HUES6 (cell line): Measurements from ENCODE around the gene CACNG4.

Source experiments
- H3K27ac ChIP-seq: 2 replicates; pipeline ENCODE4 v1.7.0; 2013; ENCODE audit warnings: low read depth, mild to moderate bottlenecking, low read length, inconsistent platforms
- H3K27me3 ChIP-seq: 2 replicates; pipeline ENCODE4 v1.6.1; 2013; ENCODE audit warnings: low read length; ENCODE audit not compliant: control insufficient read depth, insufficient read depth
- H3K36me3 ChIP-seq: 2 replicates; pipeline ENCODE4 v1.6.1; 2013; ENCODE audit warnings: low read length; ENCODE audit not compliant: control insufficient read depth, insufficient read depth
- H3K4me1 ChIP-seq: 2 replicates; pipeline ENCODE4 v1.6.1; 2013; ENCODE audit warnings: low read length; ENCODE audit not compliant: control insufficient read depth, insufficient read depth
- H3K4me3 ChIP-seq: 2 replicates; pipeline ENCODE4 v1.5.1; 2013; ENCODE audit warnings: low read depth, low read length
- H3K9ac ChIP-seq: one replicate; pipeline ENCODE4 v1.6.1; 2013; ENCODE audit warnings: mild to moderate bottlenecking, low read length
- H3K9me3 ChIP-seq: 2 replicates; pipeline ENCODE4 v1.6.1; 2013; ENCODE audit warnings: low read depth, low read length; ENCODE audit not compliant: control insufficient read depth, insufficient read depth

The CACNG4 gene

DNA sequence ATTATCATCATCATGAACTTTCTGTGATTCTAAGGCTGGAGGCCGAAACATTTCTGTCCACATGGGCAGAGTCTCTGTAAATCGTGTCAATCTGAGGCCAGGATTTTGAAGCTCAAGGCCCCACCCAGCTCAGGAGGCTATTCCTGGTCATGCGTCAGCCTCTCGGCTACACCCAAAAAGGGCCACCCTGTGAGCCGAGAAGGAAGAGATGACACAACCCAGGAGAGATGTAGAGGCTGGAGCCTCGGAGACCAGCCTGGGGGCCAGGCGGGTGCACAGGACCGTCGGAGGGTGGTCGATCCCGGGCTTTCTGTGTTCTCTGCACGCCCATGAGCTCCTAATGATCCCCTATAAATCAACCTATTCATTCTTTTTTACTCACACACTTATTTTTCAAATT lies 78.8 kb downstream of the CACNG4 start:
- Histone ChIP-seq H3K27ac (no peak overlapping the region), H3K9me3 (peaks cover 9% of the 10 kb centered on the region; the same call in 1 of the 2 replicates), H3K4me3 (no peak overlapping the region), H3K9ac (no peak overlapping the region), H3K36me3 (no peaks in the 10 kb centered on the region), H3K27me3 (no peaks in the 10 kb centered on the region), H3K4me1 (no peaks in the 10 kb centered on the region)

- H3K36me3 ChIP-seq = no peaks in the 10 kb centered on the region
- peaks cover 17% of the 10 kb centered on the region for H3K9me3 ChIP-seq
- H3K9ac ChIP-seq = no peak within 1 kb of the TSS
- H3K4me3 ChIP-seq = no peak within 1 kb of the TSS
- H3K4me1 ChIP-seq = no peaks in the 10 kb centered on the region
- H3K27ac ChIP-seq = no peak within 1 kb of the TSS
- no peaks in the 10 kb centered on the region for H3K27me3 ChIP-seq
Observed at GRCh38 chr17:67044016-67044772, 79.7 kb downstream of the CACNG4 start, which contains the start of gene CACNG1. Gene CACNG1, plus strand, starts transcription at chr17:67044554. Its CDS starts 107 bp downstream, at chr17:67044661.

GRCh38 chr17:67044940-67045339 lies 80.4 kb downstream of the CACNG4 start:
- Histone ChIP-seq H3K27ac (no peak overlapping the region), H3K27me3 (no peaks in the 10 kb centered on the region), H3K4me3 (no peak overlapping the region), H3K9ac (no peak overlapping the region), H3K36me3 (no peaks in the 10 kb centered on the region), H3K9me3 (peaks cover 22% of the 10 kb centered on the region), H3K4me1 (no peaks in the 10 kb centered on the region)

GRCh38 chr17:67046398-67046797 lies 81.9 kb downstream of the CACNG4 start:
- no peaks in the 10 kb centered on the region for H3K36me3 ChIP-seq
- H3K9me3 ChIP-seq = peaks cover 22% of the 10 kb centered on the region

GRCh38 chr17:67047382-67047781 lies 82.9 kb downstream of the CACNG4 start:
- Histone ChIP-seq H3K4me1 (no peaks in the 10 kb centered on the region), H3K9me3 (peaks cover 22% of the 10 kb centered on the region), H3K27ac (no peak overlapping the region), H3K9ac (no peak overlapping the region), H3K27me3 (no peaks in the 10 kb centered on the region), H3K4me3 (no peak overlapping the region), H3K36me3 (no peaks in the 10 kb centered on the region)

More at GRCh38 chr17:67046398-67046797, 81.9 kb downstream of the CACNG4 start:
- no peak overlapping the region for H3K27ac ChIP-seq
- no peaks in the 10 kb centered on the region for H3K27me3 ChIP-seq
- no peaks in the 10 kb centered on the region for H3K4me1 ChIP-seq
- H3K9ac ChIP-seq = no peak overlapping the region
- H3K4me3 ChIP-seq = no peak overlapping the region

DNA sequence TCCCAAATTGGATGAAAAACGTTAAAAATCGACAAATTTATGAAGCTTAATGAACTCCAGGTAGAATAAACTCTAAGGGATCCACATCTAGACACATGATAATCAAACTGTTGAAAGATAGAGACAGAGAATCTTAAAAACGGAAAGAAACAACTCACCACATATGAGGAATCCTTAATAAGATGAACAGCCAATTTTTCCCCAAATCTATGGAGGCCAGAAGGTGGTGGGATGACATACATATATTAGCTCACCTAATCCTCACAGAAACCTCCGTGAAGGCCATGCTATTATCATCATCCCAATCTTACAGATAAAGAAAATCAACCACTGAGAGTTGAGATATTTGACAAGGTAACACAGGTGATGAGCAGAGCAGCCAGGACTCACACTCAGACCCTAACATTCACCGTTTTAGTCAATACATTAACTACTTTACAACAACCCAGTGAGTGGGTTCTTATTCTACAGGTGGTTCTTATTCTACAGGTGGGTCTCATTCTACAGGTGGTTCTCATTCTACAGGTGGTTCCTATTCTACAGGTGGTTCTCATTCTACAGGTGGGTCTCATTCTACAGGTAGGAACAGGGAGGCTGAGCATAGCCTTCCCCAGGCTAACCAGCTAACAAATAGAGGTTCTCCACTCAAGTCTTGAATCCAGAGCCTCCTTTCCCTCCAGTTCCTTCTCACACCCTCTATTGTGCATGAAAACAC lies 84.7 kb downstream of the CACNG4 start:
- Histone ChIP-seq H3K36me3 (no peaks in the 10 kb centered on the region), H3K4me1 (no peaks in the 10 kb centered on the region), H3K4me3 (no peak overlapping the region), H3K27me3 (no peaks in the 10 kb centered on the region), H3K9ac (no peak overlapping the region), H3K27ac (no peak overlapping the region), H3K9me3 (peaks cover 22% of the 10 kb centered on the region)

GRCh38 chr17:67050066-67050465 lies 85.6 kb downstream of the CACNG4 start:
- H3K9ac ChIP-seq = no peak overlapping the region
- no peak overlapping the region for H3K4me3 ChIP-seq
- H3K27me3 ChIP-seq = no peaks in the 10 kb centered on the region
- H3K27ac ChIP-seq = no peak overlapping the region
- H3K4me1 ChIP-seq = no peaks in the 10 kb centered on the region
- H3K36me3 ChIP-seq = no peaks in the 10 kb centered on the region
- peaks cover 22% of the 10 kb centered on the region for H3K9me3 ChIP-seq

DNA sequence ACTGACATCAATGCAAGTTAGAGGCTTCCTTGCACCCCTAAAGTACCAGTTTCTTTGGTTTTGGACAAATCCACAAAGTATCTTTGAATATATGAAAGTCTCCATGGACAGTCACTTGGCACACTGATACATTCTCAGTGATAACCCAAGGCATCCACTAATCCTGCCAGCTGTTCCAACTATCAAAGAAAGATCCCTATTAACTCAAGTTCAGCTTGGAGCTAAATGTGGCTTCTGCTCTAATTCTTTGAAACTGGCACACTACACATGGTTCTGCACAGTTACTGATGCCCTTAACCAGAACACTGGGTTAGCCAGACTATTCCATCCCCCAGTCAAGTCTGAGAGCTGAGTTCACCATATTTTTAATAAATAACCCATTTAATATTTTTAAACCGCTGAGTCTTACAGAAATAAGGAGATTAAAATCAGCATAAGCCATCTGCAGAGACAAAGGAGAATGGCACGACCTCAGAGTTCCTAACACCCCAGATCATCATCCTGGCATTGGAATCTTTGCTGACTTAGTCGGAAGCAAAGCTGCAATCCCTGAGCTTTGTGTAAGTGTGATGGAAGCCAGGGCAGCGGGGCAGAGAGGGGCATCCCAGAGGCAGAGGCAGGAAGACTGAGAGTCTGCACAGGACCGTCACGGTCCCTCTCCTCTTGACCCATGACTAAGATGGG lies 86.1 kb downstream of the CACNG4 start:
- Histone ChIP-seq H3K9ac (no peak overlapping the region), H3K9me3 (peaks cover 22% of the 10 kb centered on the region), H3K27ac (no peak overlapping the region), H3K4me1 (no peaks in the 10 kb centered on the region), H3K27me3 (no peaks in the 10 kb centered on the region), H3K4me3 (no peak overlapping the region), H3K36me3 (no peaks in the 10 kb centered on the region)

DNA sequence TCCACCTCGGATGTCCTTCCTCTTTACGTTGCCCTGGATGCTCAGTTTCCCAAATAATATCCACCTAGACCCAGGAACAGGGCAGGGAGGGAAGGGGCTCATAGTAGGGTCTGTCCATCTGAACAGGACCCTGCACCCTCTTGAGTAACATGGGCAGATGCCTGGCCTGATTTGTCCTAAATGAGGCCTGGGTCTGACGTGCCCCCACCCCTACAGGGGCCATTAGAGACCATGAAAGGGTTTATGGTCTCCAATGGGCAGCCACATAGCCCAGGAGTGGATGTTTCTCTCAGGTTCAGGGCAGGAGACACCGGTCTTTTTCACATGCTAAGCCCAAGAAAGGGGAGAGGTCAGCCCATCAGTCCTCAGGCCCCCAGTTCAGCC lies 86.6 kb downstream of the CACNG4 start:
- Histone ChIP-seq H3K4me3 (no peak overlapping the region), H3K9ac (no peak overlapping the region), H3K4me1 (no peaks in the 10 kb centered on the region), H3K27me3 (no peaks in the 10 kb centered on the region), H3K9me3 (peaks cover 22% of the 10 kb centered on the region), H3K36me3 (no peaks in the 10 kb centered on the region), H3K27ac (no peak overlapping the region)

DNA sequence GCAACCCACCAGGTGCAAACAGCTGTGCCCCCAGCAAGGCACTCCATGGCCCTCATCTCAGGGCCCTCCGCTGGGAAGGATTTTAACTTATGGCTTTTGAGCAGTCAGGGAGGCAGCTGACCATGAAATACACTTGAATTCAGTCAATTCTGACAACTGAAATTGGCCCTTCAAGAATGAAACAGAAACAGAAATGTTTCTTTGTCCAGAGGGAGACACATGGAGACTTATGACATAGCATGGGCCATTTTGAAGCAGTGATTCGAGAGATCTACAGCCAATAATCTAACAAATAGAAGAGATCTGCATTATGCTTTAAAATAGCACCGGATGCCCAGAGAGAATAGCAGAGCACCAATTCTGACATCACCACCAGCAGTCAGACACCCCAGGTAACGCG lies 87.3 kb downstream of the CACNG4 start:
- Histone ChIP-seq H3K4me1 (no peaks in the 10 kb centered on the region), H3K9ac (no peak overlapping the region), H3K27me3 (no peaks in the 10 kb centered on the region), H3K9me3 (peaks cover 22% of the 10 kb centered on the region), H3K27ac (no peak overlapping the region), H3K4me3 (no peak overlapping the region), H3K36me3 (no peaks in the 10 kb centered on the region)
